Activated naive CD8-positive, alpha-beta T cell treated with anti-CD3 and anti-CD28 coated beads, Interleukin-2, amount 50 U/mL, for 24 hours (primary cell): Measurements from ENCODE around the gene NNAT.
"Not testable (repeated sequence)": the region's sequence is repeated elsewhere in the genome, so short reads cannot be mapped to it uniquely, and the experiment has no call there.

Experiments
- ATAC-seq: fragments of 150-1000 bp; cut with Tn5 transposase; one replicate; pipeline ENCODE4 v1.10.0; 2021
- DNase-seq: peaks from one replicate; pipeline ENCODE4 v3.0.0; 2021
- H3K27ac Mint-ChIP-seq: one replicate; pipeline ENCODE4 v1.8.0; 2021; ENCODE audit warnings: mild to moderate bottlenecking, mixed read lengths
- H3K27me3 Mint-ChIP-seq: one replicate; pipeline ENCODE4 v1.8.0; 2021; ENCODE audit warnings: mixed read lengths
- H3K36me3 Mint-ChIP-seq: one replicate; pipeline ENCODE4 v1.8.0; 2021; ENCODE audit warnings: low read depth, mixed read lengths
- H3K4me1 Mint-ChIP-seq: one replicate; pipeline ENCODE4 v1.8.0; 2021; ENCODE audit warnings: mixed read lengths
- H3K4me3 Mint-ChIP-seq: one replicate; pipeline ENCODE4 v1.8.0; 2021; ENCODE audit warnings: mild to moderate bottlenecking, moderate library complexity, mixed read lengths
- H3K9me3 Mint-ChIP-seq: one replicate; pipeline ENCODE4 v1.8.0; 2021; ENCODE audit warnings: mixed read lengths

The NNAT gene

GRCh38 chr20:37538003-37538402, 17.0 kb downstream of the NNAT start:
- Mint-ChIP-seq H3K9me3 (no peaks in the 10 kb centered on the region), H3K4me3 (no peak overlapping the region), H3K36me3 (no peaks in the 10 kb centered on the region), H3K4me1 (peaks cover 6% of the 10 kb centered on the region), H3K27ac (no peak overlapping the region), H3K27me3 (peaks cover 2% of the 10 kb centered on the region)
- DNase-seq (no peak), ATAC-seq (no peak)

- Mint-ChIP-seq H3K4me1 (peaks cover 4% of the 10 kb centered on the region), H3K9me3 (no peaks in the 10 kb centered on the region), H3K27ac (no peak overlapping the region), H3K36me3 (no peaks in the 10 kb centered on the region), H3K4me3 (no peak overlapping the region), H3K27me3 (peaks cover 2% of the 10 kb centered on the region)
- ATAC-seq (no peak), DNase-seq (no peak)
Measured at GRCh38 chr20:37539424-37539823, 18.4 kb downstream of the NNAT start.

GRCh38 chr20:37540001-37540400, 19.0 kb downstream of the NNAT start:
- no peaks in the 10 kb centered on the region for H3K27me3 Mint-ChIP-seq
- DNase-seq: no peak

GRCh38 chr20:37540838-37541237, 19.8 kb downstream of the NNAT start:
- H3K4me3 Mint-ChIP-seq, H3K36me3 Mint-ChIP-seq, DNase-seq, H3K4me1 Mint-ChIP-seq, ATAC-seq, H3K27me3 Mint-ChIP-seq, H3K27ac Mint-ChIP-seq, H3K9me3 Mint-ChIP-seq: not testable (repeated sequence)

More at GRCh38 chr20:37540001-37540400, 19.0 kb downstream of the NNAT start:
- Mint-ChIP-seq H3K4me1 (no peaks in the 10 kb centered on the region), H3K9me3 (no peaks in the 10 kb centered on the region), H3K4me3 (no peak overlapping the region), H3K36me3 (no peaks in the 10 kb centered on the region), H3K27ac (no peak overlapping the region)
- no peak for ATAC-seq

GRCh38 chr20:37541326-37541725, 20.3 kb downstream of the NNAT start:
- Mint-ChIP-seq H3K36me3 (no peaks in the 10 kb centered on the region), H3K27ac (no peak overlapping the region), H3K4me1 (no peaks in the 10 kb centered on the region), H3K9me3 (no peaks in the 10 kb centered on the region), H3K27me3 (no peaks in the 10 kb centered on the region), H3K4me3 (no peak overlapping the region)
- ATAC-seq (no peak), DNase-seq (no peak)

GRCh38 chr20:37542281-37542680, 21.2 kb downstream of the NNAT start:
- Mint-ChIP-seq H3K4me1 (no peaks in the 10 kb centered on the region), H3K27ac (no peak overlapping the region), H3K4me3 (no peak overlapping the region), H3K36me3 (no peaks in the 10 kb centered on the region), H3K9me3 (no peaks in the 10 kb centered on the region), H3K27me3 (peaks cover 2% of the 10 kb centered on the region)
- DNase-seq (no peak), ATAC-seq (no peak)

- no peak for ATAC-seq
- H3K27me3 Mint-ChIP-seq: peaks cover 2% of the 10 kb centered on the region
- H3K36me3 Mint-ChIP-seq: no peaks in the 10 kb centered on the region
- H3K27ac Mint-ChIP-seq: no peak overlapping the region
- H3K4me1 Mint-ChIP-seq: no peaks in the 10 kb centered on the region
- no peaks in the 10 kb centered on the region for H3K9me3 Mint-ChIP-seq
- no peak overlapping the region for H3K4me3 Mint-ChIP-seq
- DNase-seq: no peak
Measured at GRCh38 chr20:37543828-37544227, 22.8 kb downstream of the NNAT start.

GRCh38 chr20:37544386-37544785, 23.3 kb downstream of the NNAT start:
- no peak for DNase-seq
- no peak for ATAC-seq
- Mint-ChIP-seq H3K4me3 (no peak overlapping the region), H3K27ac (no peak overlapping the region), H3K4me1 (no peaks in the 10 kb centered on the region), H3K9me3 (no peaks in the 10 kb centered on the region), H3K36me3 (no peaks in the 10 kb centered on the region), H3K27me3 (peaks cover 2% of the 10 kb centered on the region)

GRCh38 chr20:37545516-37545915, 24.5 kb downstream of the NNAT start:
- no peaks in the 10 kb centered on the region for H3K4me1 Mint-ChIP-seq
- H3K36me3 Mint-ChIP-seq: no peaks in the 10 kb centered on the region
- peaks cover 3% of the 10 kb centered on the region for H3K27me3 Mint-ChIP-seq
- no peak overlapping the region for H3K4me3 Mint-ChIP-seq
- no peak overlapping the region for H3K27ac Mint-ChIP-seq
- no peak for DNase-seq
- no peaks in the 10 kb centered on the region for H3K9me3 Mint-ChIP-seq
- ATAC-seq: no peak

- DNase-seq: no peak
- H3K27ac Mint-ChIP-seq: no peak overlapping the region
- no peaks in the 10 kb centered on the region for H3K36me3 Mint-ChIP-seq
- H3K9me3 Mint-ChIP-seq: no peaks in the 10 kb centered on the region
- peaks cover 12% of the 10 kb centered on the region for H3K27me3 Mint-ChIP-seq
- no peak for ATAC-seq
- peaks cover 6% of the 10 kb centered on the region for H3K4me1 Mint-ChIP-seq
- no peak overlapping the region for H3K4me3 Mint-ChIP-seq
Measured at GRCh38 chr20:37547912-37548311, 26.9 kb downstream of the NNAT start.

GRCh38 chr20:37550101-37550920, 29.3 kb downstream of the NNAT start:
- not testable (repeated sequence) for ATAC-seq, DNase-seq, H3K36me3 Mint-ChIP-seq, H3K27ac Mint-ChIP-seq, H3K9me3 Mint-ChIP-seq, H3K4me3 Mint-ChIP-seq, H3K4me1 Mint-ChIP-seq
- peaks cover 12% of the 10 kb centered on the region for H3K27me3 Mint-ChIP-seq

GRCh38 chr20:37551660-37552059, 30.6 kb downstream of the NNAT start:
- not testable (repeated sequence) for H3K4me3 Mint-ChIP-seq, DNase-seq, H3K9me3 Mint-ChIP-seq, H3K27ac Mint-ChIP-seq, ATAC-seq, H3K36me3 Mint-ChIP-seq, H3K4me1 Mint-ChIP-seq
- H3K27me3 Mint-ChIP-seq: peaks cover 11% of the 10 kb centered on the region

GRCh38 chr20:37552415-37552814, 31.4 kb downstream of the NNAT start:
- peaks cover 7% of the 10 kb centered on the region for H3K4me1 Mint-ChIP-seq
- ATAC-seq (no peak), DNase-seq (no peak)
- H3K9me3 Mint-ChIP-seq: no peaks in the 10 kb centered on the region
- H3K27ac Mint-ChIP-seq: no peak overlapping the region
- H3K36me3 Mint-ChIP-seq: no peaks in the 10 kb centered on the region
- H3K4me3 Mint-ChIP-seq: no peak overlapping the region
- peaks cover 16% of the 10 kb centered on the region for H3K27me3 Mint-ChIP-seq

- H3K36me3 Mint-ChIP-seq, DNase-seq, H3K4me3 Mint-ChIP-seq, ATAC-seq, H3K27ac Mint-ChIP-seq, H3K9me3 Mint-ChIP-seq, H3K4me1 Mint-ChIP-seq: not testable (repeated sequence)
- H3K27me3 Mint-ChIP-seq: peaks cover 16% of the 10 kb centered on the region
Measured at GRCh38 chr20:37554721-37555298, 33.8 kb downstream of the NNAT start.

- Mint-ChIP-seq H3K27ac (no peak overlapping the region), H3K36me3 (no peaks in the 10 kb centered on the region), H3K4me1 (peaks cover 7% of the 10 kb centered on the region), H3K4me3 (no peak overlapping the region), H3K9me3 (no peaks in the 10 kb centered on the region), H3K27me3 (peaks cover 13% of the 10 kb centered on the region)
- ATAC-seq (no peak), DNase-seq (no peak)
Measured at GRCh38 chr20:37556538-37556937, 35.5 kb downstream of the NNAT start.
